Muscle layer of colon (tissue), 2 donors: ENCODE measurements around the gene PRODH.
"Not testable (repeated sequence)": the region's sequence is repeated elsewhere in the genome, so short reads cannot be mapped to it uniquely, and the experiment has no call there.

Experiments used
- H3K27ac ChIP-seq: one replicate; pipeline ENCODE4 v1.7.0; 2013; ENCODE audit warnings: low read depth, mild to moderate bottlenecking, low read length, moderate library complexity
- H3K27me3 ChIP-seq, 2 donors: one replicate each; pipeline ENCODE4 v1.7.0; 2013; ENCODE audit warnings: low read length in 2 of 2, mild to moderate bottlenecking in 2 of 2; ENCODE audit not compliant: insufficient read depth in 2 of 2, control insufficient read depth in 1 of 2
- H3K36me3 ChIP-seq: one replicate; pipeline ENCODE4 v1.7.0; 2013; ENCODE audit warnings: mild to moderate bottlenecking, low read length; ENCODE audit not compliant: insufficient read depth
- H3K4me1 ChIP-seq: one replicate; pipeline ENCODE4 v1.7.0; 2013; ENCODE audit warnings: mild to moderate bottlenecking, low read length; ENCODE audit not compliant: insufficient read depth
- H3K4me3 ChIP-seq, 2 donors: one replicate each; pipeline ENCODE4 v1.7.0; 2013; ENCODE audit warnings: low read length in 2 of 2, low read depth in 1 of 2, mild to moderate bottlenecking in 1 of 2, moderate library complexity in 1 of 2
- H3K9ac ChIP-seq: one replicate; pipeline ENCODE4 v1.7.0; 2013; ENCODE audit warnings: low read length
- H3K9me3 ChIP-seq: one replicate; pipeline ENCODE4 v1.7.0; 2013; ENCODE audit warnings: mild to moderate bottlenecking, low read length
- donor health status: abdominal sarcoma.
- donor health status: Adenocarcinoma of cecum.

Gene PRODH

DNA sequence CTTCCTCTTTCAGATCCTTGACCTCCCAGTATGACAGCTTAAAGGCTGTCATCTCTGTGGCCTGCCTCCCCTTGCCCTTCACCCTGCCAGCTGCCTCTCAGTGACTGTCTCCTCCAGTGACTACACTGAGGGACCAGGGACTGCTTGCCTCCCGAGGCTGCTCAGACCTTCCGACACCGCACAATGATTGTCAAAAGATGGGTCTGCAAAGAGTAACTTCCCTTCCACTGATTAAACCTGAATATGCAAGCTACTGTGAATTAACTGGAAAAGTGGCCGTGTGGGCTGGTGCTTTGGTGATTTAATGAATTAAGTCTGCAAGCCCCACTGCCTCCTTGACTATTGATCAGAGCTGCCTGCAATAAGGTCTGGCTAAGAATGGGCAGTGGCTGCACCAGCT lies 51.6 kb downstream of the PRODH start:
- not testable (repeated sequence) for H3K27me3 ChIP-seq, H3K27ac ChIP-seq, H3K4me3 ChIP-seq, H3K36me3 ChIP-seq, H3K4me1 ChIP-seq, H3K9me3 ChIP-seq, H3K9ac ChIP-seq

DNA sequence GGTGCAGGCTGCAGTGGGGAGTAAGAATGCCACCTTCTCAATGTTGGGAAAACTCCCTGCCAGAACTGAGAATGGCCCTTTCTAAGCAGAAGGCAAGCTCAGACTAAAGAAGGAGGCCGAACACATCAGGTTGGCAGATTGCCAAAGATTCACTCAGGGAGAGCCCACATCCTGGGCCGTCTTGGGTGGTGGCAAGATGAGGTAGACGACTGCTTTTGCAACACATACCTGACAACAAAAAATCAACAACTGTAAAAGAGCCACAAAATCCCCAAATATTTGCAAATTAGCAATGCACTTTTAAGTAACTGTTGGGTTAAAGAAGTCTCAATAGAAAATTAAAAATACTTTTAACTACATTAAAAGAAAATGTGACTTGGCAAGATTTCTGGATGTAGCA lies 54.8 kb downstream of the PRODH start:
- H3K4me1 ChIP-seq, H3K4me3 ChIP-seq, H3K9me3 ChIP-seq, H3K27me3 ChIP-seq, H3K27ac ChIP-seq, H3K9ac ChIP-seq, H3K36me3 ChIP-seq: not testable (repeated sequence)
